Spleen (tissue), 7 donors: ENCODE results near the gene USP33.

Experiments
- POLR2A ChIP-seq, 3 donors: fragments of 450-650 bp; IDR thresholded peaks; one replicate each; pipeline ENCODE4 v1.5.1; 2017; ENCODE audit warnings: antibody characterized with exemption in 3 of 3, mild to moderate bottlenecking in 1 of 3
- POLR2AphosphoS5 ChIP-seq, 3 donors: sonication (generic); formaldehyde crosslinking; IDR thresholded peaks; one replicate each; pipeline ENCODE4 v1.5.1; 2017; ENCODE audit warnings: antibody characterized with exemption in 3 of 3
- TF ChIP-seq, protein P1 (sequence below), 11 experiments: fragments of 200-600 bp in 7 of 11; fragments of 450-650 bp in 4 of 11; sonication (generic) in 4 of 11; IDR thresholded peaks in 8 of 11; conservative IDR thresholded peaks in 3 of 11; 1 replicate in 7 of 11; 2 replicates in 4 of 11; pipeline versions ENCODE4 v1.4.0 to v1.8.0; 2016 to 2021; ENCODE audit warnings: antibody characterized with exemption in 11 of 11, inconsistent platforms in 4 of 11, mild to moderate bottlenecking in 1 of 11
- donor health status: DM: no; HTN: no; CAD: no; lungs with moderate emphysema.
- donor health status: DM: no; HTN: no; CAD: no.
- donor health status: DM: no; HTN: no; CAD: no.

DNA sequence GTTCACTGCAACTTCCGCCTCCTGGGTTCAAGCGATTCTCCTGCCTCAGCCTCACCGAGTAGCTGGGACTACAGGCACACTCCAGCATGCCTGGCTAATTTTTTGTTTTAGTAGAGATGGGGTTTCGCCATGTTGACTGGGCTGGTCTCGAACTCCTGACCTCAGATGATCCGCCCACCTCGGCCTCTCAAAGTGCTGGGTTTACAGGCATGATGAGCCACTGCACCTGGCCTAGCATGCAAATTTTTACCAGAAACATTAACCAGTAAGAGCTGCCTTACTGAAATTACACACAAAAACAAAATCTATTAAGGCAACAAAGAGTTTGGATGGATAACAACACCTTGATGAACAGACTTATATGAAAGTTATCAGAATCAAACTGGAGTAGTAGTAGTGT, 89.3 kb downstream of the USP33 start:
- TF ChIP-seq, protein P1, sequence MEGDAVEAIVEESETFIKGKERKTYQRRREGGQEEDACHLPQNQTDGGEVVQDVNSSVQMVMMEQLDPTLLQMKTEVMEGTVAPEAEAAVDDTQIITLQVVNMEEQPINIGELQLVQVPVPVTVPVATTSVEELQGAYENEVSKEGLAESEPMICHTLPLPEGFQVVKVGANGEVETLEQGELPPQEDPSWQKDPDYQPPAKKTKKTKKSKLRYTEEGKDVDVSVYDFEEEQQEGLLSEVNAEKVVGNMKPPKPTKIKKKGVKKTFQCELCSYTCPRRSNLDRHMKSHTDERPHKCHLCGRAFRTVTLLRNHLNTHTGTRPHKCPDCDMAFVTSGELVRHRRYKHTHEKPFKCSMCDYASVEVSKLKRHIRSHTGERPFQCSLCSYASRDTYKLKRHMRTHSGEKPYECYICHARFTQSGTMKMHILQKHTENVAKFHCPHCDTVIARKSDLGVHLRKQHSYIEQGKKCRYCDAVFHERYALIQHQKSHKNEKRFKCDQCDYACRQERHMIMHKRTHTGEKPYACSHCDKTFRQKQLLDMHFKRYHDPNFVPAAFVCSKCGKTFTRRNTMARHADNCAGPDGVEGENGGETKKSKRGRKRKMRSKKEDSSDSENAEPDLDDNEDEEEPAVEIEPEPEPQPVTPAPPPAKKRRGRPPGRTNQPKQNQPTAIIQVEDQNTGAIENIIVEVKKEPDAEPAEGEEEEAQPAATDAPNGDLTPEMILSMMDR (IDR thresholded peaks at IDR 0.05 in 8 of 11, conservative IDR thresholded peaks at IDR 0.05 in 3 of 11): no peak
- TF ChIP-seq POLR2AphosphoS5 (IDR thresholded peaks at IDR 0.05) (no peak), POLR2A (IDR thresholded peaks at IDR 0.05) (no peak)
